Effector memory CD8-positive, alpha-beta T cell (primary cell): ENCODE data around the gene LAMA3.

Experiments used
- ATAC-seq: fragments of 150-1000 bp; cut with Tn5 transposase; replicated peaks from 2 replicates; pipeline ENCODE4 v1.10.0; 2021; ENCODE audit warnings: mild to moderate bottlenecking, moderate library complexity
- DNase-seq, 3 experiments: peaks; one replicate each; pipeline ENCODE4 v3.0.0; 2021
- H3K27ac Mint-ChIP-seq, 2 donors: one replicate each; pipeline ENCODE4 v1.8.0; 2022; ENCODE audit warnings: mild to moderate bottlenecking in 2 of 2, mixed read lengths in 2 of 2, moderate library complexity in 2 of 2
- H3K27me3 Mint-ChIP-seq, 2 donors: one replicate each; pipeline ENCODE4 v1.8.0; 2022; ENCODE audit warnings: mixed read lengths in 2 of 2
- H3K36me3 Mint-ChIP-seq: one replicate; pipeline ENCODE4 v1.8.0; 2022; ENCODE audit warnings: mild to moderate bottlenecking, moderate library complexity, mixed read lengths; ENCODE audit not compliant: insufficient read depth
- H3K4me1 Mint-ChIP-seq, 2 donors: one replicate each; pipeline ENCODE4 v1.8.0; 2022; ENCODE audit warnings: low read depth in 2 of 2, mixed read lengths in 2 of 2
- H3K4me3 Mint-ChIP-seq, 2 donors: one replicate each; pipeline ENCODE4 v1.8.0; 2022; ENCODE audit warnings: mild to moderate bottlenecking in 2 of 2, mixed read lengths in 2 of 2, moderate library complexity in 2 of 2
- H3K9me3 Mint-ChIP-seq, 2 donors: one replicate each; pipeline ENCODE4 v1.8.0; 2022; ENCODE audit warnings: mixed read lengths in 2 of 2

LAMA3 gene

DNA sequence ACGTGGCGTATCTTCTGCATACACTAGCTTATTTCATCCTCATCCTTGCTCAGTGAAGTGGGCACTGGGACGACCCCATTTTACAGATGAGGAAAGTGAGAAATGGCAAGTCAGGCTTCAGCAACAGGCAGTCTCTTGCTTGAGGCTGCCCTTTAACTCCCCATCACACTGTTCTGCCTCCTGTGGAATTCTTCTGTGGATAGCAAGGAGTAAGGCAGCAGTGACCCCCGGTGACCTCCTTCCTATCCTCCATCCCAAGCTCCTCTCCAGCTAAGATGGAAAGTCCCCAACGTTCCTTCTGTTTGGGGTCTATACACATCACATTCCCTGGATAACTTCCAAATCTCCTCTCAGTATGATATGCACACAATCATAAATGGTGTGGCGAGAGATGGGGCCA is 37.0 kb upstream of the LAMA3 start:
- ATAC-seq = no peak
- Mint-ChIP-seq H3K36me3 (no peaks in the 10 kb centered on the region), H3K4me1 (no peaks in the 10 kb centered on the region), H3K4me3 (no peak overlapping the region), H3K27me3 (peaks cover 8 to 40% of the 10 kb centered on the region in 2 donors), H3K27ac (no peak overlapping the region), H3K9me3 (no peaks in the 10 kb centered on the region)
- no peak for DNase-seq

DNA sequence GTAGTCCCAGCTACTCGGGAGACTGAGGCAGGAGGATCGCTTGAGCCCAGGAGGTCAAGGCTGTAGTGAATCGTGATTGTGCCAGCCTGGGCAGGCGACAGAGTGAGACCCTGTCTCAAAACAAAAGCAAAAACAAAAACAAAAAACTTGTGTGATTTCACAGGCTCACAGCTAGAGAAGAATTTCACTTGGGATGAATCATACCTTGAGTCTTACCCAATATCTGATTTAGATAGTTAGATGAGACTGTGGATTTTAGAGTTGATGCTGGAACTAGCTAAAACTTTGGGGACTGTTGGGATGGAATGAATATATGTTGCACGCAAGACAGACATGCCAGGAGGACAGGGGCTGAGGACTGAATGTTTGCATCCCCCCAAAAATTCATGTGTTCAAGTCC is 31.0 kb upstream of the LAMA3 start:
- Mint-ChIP-seq H3K4me1 (peaks cover 17 to 19% of the 10 kb centered on the region in 2 donors), H3K27me3 (peaks cover 31 to 35% of the 10 kb centered on the region in 2 donors), H3K27ac (no peak overlapping the region), H3K36me3 (peaks cover 3% of the 10 kb centered on the region), H3K9me3 (no peaks in the 10 kb centered on the region), H3K4me3 (no peak overlapping the region)
- DNase-seq = no peak
- ATAC-seq = no peak

DNA sequence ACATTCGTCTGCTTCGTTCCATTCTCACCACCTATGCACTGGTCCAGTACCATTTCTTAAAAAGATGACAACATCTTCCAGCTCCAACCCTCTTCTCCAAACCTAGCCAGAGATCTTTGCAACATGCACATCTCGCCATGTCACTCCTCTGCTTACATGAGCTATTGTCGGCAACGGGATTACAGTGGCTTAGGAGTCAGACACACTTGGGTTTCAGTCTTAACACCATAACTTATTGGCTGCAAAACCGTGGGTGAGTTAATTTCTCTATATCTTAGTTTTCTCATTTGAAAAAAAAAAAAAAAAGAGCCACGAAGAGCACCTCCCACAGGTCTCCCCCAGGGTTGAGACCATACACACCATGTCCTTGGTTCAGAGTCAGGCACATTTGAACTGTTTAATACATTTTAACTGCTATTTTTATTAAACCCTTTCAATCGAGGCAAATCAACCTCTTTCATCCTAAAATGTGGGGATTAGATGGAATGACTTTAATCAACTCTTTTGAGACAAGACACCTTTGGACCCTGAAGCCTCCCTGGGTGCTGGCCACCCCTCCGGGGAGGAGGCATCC is 27.4 kb upstream of the LAMA3 start:
- Mint-ChIP-seq H3K9me3 (no peaks in the 10 kb centered on the region), H3K27me3 (peaks cover 31 to 35% of the 10 kb centered on the region in 2 donors), H3K27ac (peak overlapping the region; percentile 9 to 45), H3K4me1 (peaks cover 21 to 22% of the 10 kb centered on the region in 2 donors), H3K36me3 (peaks cover 7% of the 10 kb centered on the region), H3K4me3 (peak overlapping the region; percentile 77 to 80)
- ATAC-seq (peak; percentile 28), DNase-seq (no peak)

DNA sequence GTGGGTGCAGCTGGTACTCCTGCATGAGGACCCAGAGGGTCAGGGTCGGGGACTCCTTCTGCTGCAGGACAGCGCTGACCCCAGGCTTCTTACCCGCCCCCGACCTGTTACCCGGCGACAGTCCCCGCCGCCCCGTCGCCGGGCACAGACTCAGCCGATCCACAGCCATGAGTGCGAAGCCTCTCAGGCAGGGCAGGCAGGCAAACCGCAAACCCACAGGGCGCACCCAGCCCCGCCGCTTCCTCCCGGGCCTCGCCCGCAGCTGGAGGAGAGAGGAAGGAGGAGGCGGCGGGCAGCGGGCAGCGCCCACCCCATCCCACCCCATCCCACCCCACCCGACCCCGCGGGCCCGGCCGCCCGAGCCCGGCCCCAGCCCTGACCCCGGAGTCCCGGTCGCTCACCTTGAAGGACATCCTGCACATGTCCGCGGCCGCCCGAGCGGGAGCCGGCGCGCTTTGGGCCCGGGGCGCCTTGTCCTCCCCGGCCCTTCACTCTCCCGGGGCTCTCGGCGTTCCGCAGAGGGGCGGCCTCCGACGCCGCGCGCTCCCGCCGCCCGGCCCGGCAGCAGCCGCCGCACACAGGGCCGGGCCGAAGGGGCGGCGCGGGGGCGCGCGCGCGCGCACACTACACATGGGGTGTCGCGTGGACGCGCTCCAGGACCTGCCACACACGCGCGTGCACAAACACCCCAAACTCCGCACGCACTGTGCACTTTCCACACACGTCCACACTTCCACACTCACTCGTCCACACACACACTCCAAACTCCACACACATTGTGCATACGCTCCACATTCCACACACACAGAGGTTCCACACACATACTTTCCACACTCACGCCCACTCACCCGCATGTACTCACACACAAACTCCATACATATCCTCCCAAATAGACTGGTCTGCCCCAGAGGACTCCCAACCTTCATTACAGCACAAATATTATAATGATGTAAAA is 26.7 kb upstream of the LAMA3 start, which contains the start of gene ANKRD29:
Gene ANKRD29, minus strand, starts transcription at position 603 of the 955 bp plus-strand sequence. Its CDS starts 181 bp downstream, at position 422.
- ATAC-seq (peak; percentile 87), DNase-seq (peak; percentile 42 to 51 (median 50))
- Mint-ChIP-seq H3K27me3 (peaks cover 31 to 35% of the 10 kb centered on the region in 2 donors), H3K9me3 (no peaks in the 10 kb centered on the region), H3K4me1 (peaks cover 21 to 22% of the 10 kb centered on the region in 2 donors), H3K36me3 (peaks cover 7% of the 10 kb centered on the region), H3K4me3 (peak within 1 kb of the TSS; percentile 77 to 84), H3K27ac (peak within 1 kb of the TSS; percentile 19 to 45)

DNA sequence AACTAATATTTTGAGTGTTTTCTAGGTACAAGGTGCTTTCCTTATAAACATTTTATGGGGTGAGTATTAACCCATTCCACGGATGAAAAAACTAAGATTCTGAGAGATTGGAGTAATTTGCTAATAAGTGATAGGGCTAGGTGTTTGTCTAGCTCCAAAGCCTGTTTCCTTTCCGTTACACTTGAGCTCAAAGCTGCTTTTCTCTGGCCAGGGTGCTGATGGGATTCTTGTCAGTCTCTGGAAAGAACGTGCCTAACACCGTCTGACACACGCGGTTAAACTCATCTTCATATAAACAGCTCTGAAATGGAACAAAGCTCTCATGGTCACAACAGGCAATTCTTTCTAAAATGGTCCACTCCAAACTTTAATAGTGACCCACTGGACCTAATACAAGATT is 24.6 kb upstream of the LAMA3 start:
- no peaks in the 10 kb centered on the region for H3K9me3 Mint-ChIP-seq
- peaks cover 21 to 25% of the 10 kb centered on the region in 2 donors for H3K4me1 Mint-ChIP-seq
- H3K4me3 Mint-ChIP-seq = no peak overlapping the region
- no peak for ATAC-seq
- no peak for DNase-seq
- H3K27me3 Mint-ChIP-seq = peaks cover 25 to 26% of the 10 kb centered on the region in 2 donors
- peaks cover 7% of the 10 kb centered on the region for H3K36me3 Mint-ChIP-seq
- no peak overlapping the region for H3K27ac Mint-ChIP-seq

DNA sequence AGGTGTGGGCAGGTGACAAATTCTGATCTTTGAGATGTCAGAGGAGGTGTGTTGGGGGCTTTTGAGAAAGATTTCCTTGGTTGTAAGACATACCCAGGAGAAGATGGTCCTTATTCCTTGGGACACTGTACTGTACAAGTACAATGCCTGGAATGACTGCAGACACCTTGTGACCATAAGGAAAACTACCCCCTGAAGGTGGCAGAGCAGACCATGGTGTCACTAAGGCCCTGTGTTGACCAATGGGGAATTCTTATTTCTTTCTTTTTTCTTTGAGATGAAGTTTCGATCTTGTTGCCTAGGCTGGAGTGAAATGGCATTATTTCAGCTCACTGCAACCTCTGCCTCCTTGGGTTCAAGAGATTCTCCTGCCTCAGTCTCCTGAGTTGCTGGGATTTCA is 22.1 kb upstream of the LAMA3 start:
- H3K36me3 Mint-ChIP-seq = peaks cover 4% of the 10 kb centered on the region
- H3K4me1 Mint-ChIP-seq = peaks cover 11 to 13% of the 10 kb centered on the region in 2 donors
- no peak overlapping the region for H3K4me3 Mint-ChIP-seq
- no peaks in the 10 kb centered on the region for H3K9me3 Mint-ChIP-seq
- no peak for DNase-seq
- peaks cover 9 to 21% of the 10 kb centered on the region in 2 donors for H3K27me3 Mint-ChIP-seq
- no peak for ATAC-seq
- no peak overlapping the region for H3K27ac Mint-ChIP-seq

DNA sequence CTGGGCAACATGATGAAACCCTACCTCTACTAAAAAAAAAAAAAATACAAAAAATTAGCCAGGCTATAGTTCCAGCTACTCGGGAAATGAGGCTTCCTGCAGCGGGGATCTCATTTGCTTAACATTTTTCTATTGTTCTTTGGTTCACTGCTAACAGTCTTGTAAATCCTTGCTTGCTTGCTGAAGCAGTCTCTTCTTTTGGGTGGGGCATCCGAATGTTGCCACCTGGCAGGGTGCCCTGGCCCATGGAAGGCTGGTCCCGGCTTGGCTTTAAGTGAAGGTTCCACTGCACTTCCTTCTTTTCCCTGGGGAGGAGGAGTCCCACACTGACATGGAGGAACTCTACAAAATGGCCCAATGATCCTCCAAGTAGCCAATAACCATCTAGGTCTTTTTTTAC is 20.5 kb upstream of the LAMA3 start:
- H3K27me3 Mint-ChIP-seq = peaks cover 10 to 31% of the 10 kb centered on the region in 2 donors
- no peaks in the 10 kb centered on the region for H3K9me3 Mint-ChIP-seq
- H3K4me3 Mint-ChIP-seq = no peak overlapping the region
- DNase-seq = no peak
- H3K36me3 Mint-ChIP-seq = peaks cover 4% of the 10 kb centered on the region
- no peak for ATAC-seq
- H3K4me1 Mint-ChIP-seq = peaks cover 3% of the 10 kb centered on the region in 2 donors
- no peak overlapping the region for H3K27ac Mint-ChIP-seq

DNA sequence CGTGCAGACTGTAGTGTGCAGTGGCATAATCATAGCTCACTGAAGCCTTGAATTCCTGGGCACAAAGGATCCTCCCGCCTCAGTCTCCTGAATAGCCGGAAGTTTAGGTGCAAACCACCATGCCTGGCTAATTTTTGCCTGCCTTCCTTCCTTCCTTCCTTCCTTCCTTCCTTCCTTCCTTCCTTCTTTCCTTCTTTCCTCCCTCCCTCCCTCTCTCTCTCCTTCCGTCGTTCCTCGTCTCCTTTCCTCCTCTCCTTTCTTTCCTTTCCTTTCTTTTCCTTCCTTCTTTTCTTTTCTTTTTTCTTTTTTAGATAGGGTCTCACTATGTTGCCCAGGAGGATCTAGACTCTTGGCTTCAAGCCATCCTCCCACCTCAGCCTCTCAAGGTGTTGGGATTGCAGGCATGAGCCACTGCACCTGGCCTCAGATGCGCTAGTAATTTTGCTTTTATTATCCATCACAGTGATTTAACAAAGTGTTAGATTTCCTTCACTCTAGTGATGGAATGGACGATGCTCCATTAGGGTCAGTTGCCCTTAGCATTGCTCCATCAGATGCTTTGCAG is 20.0 kb upstream of the LAMA3 start:
- peaks cover 10 to 32% of the 10 kb centered on the region in 2 donors for H3K27me3 Mint-ChIP-seq
- no peaks in the 10 kb centered on the region for H3K9me3 Mint-ChIP-seq
- no peak overlapping the region for H3K27ac Mint-ChIP-seq
- DNase-seq (no peak), ATAC-seq (no peak)
- H3K4me3 Mint-ChIP-seq = no peak overlapping the region
- peaks cover 4% of the 10 kb centered on the region for H3K36me3 Mint-ChIP-seq
- peaks cover 3% of the 10 kb centered on the region in 2 donors for H3K4me1 Mint-ChIP-seq

DNA sequence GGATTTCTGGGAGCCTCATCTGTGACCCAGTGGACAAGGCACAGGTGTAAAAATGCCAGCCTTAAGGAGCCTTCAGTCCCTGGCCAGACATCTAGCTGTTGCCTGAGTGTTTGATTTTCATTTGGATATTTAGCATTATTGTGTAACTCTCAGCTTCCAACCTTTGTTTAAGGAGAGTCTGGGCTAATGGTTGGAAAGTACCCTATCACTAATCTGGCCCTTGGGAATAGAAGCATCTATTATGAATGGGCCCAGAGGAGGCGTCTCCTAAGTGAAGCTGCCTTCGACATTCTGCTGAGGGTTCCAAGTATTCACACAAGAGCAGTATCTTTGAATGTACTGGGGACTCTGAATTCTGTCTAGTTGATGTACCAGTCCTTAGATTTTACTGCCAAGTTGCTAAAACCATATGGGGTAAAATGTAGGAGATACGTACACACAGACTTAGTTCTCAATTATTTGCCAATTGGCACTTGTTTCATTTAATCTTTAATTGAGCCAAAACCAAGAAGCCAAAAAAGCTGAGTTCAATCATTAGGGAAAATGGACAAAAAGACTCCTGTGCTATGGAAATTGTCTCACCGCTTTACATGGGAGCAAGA is 19.3 kb upstream of the LAMA3 start:
- H3K27ac Mint-ChIP-seq = no peak overlapping the region
- peaks cover 3% of the 10 kb centered on the region in 2 donors for H3K4me1 Mint-ChIP-seq
- H3K4me3 Mint-ChIP-seq = no peak overlapping the region
- H3K36me3 Mint-ChIP-seq = peaks cover 4% of the 10 kb centered on the region
- H3K9me3 Mint-ChIP-seq = no peaks in the 10 kb centered on the region
- no peak for ATAC-seq
- DNase-seq = no peak
- peaks cover 10 to 32% of the 10 kb centered on the region in 2 donors for H3K27me3 Mint-ChIP-seq

DNA sequence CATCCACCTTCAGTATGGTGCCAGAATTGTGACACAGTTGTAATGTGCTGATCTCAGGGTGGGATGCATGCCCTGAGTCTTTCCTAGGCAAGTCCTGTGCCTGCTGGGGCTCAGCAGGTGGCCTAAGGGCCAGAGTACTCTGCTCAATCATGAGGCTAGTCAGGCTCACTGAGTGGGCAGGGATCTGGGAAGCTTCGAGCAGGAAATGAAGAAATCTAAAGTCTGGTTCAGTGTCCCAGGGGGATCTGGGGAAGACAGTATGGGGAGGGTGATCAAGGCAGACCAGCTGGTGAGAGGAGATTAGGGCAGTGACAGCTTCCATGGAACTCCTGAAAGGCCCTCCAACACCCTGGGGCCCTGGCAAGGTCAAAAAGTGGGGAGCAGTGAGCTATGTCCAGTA is 17.7 kb upstream of the LAMA3 start:
- DNase-seq = no peak
- Mint-ChIP-seq H3K4me1 (peaks cover 0 to 3% of the 10 kb centered on the region in 2 donors), H3K9me3 (no peaks in the 10 kb centered on the region), H3K36me3 (no peaks in the 10 kb centered on the region), H3K4me3 (no peak overlapping the region), H3K27ac (no peak overlapping the region), H3K27me3 (peaks cover 10 to 32% of the 10 kb centered on the region in 2 donors)
- no peak for ATAC-seq

DNA sequence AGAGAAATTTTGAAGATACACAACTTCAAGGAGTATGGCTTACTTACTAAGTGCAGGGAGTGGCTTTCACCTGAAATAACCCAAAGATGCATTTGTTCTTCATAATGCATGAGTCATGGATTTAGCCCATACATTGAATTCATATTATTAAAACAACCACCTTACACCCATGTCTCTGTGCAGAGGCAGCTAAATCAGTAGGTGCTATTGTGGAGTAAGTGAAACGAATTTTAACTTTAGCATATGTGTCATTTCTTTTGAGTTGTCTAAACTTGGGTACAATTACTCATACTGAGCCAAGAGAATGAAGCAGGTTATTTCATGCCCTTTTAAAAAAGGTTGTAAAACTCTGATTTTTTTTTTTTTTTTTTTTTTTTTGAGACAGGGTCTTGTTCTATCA is 15.5 kb upstream of the LAMA3 start:
- ATAC-seq = no peak
- Mint-ChIP-seq H3K27ac (no peak overlapping the region), H3K36me3 (no peaks in the 10 kb centered on the region), H3K4me1 (peaks cover 0 to 3% of the 10 kb centered on the region in 2 donors), H3K4me3 (no peak overlapping the region), H3K9me3 (no peaks in the 10 kb centered on the region), H3K27me3 (peaks cover 24 to 51% of the 10 kb centered on the region in 2 donors)
- no peak for DNase-seq

DNA sequence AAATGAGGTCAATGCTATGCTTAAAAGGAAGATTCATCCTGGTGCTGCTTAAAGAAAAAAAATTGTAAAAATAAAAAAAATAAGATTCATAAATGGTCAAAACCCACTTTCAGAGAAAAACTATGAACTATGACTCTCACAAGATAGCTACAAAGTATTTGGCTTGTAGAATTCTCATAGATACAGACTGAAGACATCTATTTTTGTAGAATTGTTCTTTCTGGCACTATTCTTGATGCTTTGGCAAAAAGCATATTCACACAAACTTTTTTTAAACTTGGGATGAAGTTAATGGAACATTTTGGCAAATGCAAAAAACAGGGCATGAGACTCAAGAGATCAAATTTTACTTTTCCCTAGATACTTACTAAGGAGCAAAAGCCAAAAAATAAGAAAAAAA is 14.0 kb upstream of the LAMA3 start:
- Mint-ChIP-seq H3K27ac (no peak overlapping the region), H3K4me3 (no peak overlapping the region)

DNA sequence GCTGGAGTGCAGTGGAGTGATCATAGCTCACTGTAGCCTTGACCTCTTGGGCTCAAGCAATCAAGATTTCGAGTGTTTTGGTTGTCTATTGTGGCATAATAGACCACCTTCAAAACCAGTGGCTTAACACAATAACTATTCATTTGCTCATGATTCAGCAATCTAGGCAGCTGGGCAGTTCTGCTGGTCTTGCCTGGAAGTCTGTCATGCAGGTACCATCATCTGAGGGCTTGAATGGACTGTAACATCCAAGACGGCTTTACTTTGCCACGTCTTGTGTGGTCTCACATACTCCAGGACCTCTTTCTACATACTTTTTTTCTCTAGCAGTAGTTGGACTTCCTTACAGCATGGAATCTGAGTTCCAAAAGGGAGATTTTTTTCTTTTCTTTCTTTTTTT is 13.4 kb upstream of the LAMA3 start:
- no peaks in the 10 kb centered on the region for H3K9me3 Mint-ChIP-seq
- ATAC-seq = no peak
- H3K27me3 Mint-ChIP-seq = peaks cover 35 to 60% of the 10 kb centered on the region in 2 donors

More for the DNA sequence above, 14.0 kb upstream of the LAMA3 start:
- Mint-ChIP-seq H3K4me1 (no peaks in the 10 kb centered on the region), H3K36me3 (no peaks in the 10 kb centered on the region), H3K9me3 (no peaks in the 10 kb centered on the region), H3K27me3 (peaks cover 28 to 54% of the 10 kb centered on the region in 2 donors)
- ATAC-seq = no peak
- no peak for DNase-seq

More for the DNA sequence above, 13.4 kb upstream of the LAMA3 start:
- Mint-ChIP-seq H3K4me1 (no peaks in the 10 kb centered on the region), H3K4me3 (no peak overlapping the region), H3K27ac (no peak overlapping the region), H3K36me3 (no peaks in the 10 kb centered on the region)
- DNase-seq = no peak
